Stimulated activated CD4-positive, alpha-beta T cell treated with anti-CD3 and anti-CD28 coated beads, Interleukin-2, amount 100 ng/mL, for 4 hours (primary cell): Measurements from ENCODE around the gene BCL2L13.
"Not testable (repeated sequence)": the region's sequence is repeated elsewhere in the genome, so short reads cannot be mapped to it uniquely, and the experiment has no call there.

ENCODE experiments used
- DNase-seq: peaks from one replicate; pipeline ENCODE4 v3.0.0-alpha.2; 2020; ENCODE audit warnings: low read depth

The BCL2L13 gene

DNA sequence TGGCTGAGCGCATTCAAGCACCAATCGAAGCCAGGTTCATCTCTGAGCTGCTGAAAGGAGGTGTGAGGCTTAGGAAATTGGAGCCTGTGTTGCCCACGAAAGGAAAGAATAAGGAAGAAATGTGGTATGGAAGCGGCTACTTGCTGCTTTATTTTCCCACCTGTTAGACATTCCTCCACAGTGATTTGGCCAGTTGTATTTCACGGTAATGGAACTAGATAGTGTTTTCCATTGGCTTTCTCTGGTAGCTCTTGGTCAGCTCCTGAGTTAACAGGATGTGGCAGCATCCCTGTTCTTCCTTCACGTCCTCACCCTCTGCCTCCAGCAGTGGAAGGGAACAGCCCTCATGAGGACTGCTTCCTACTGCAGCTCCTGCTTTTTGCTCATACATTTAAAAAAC is 91.0 kb downstream of the BCL2L13 start:
- DNase-seq, result no peak

DNA sequence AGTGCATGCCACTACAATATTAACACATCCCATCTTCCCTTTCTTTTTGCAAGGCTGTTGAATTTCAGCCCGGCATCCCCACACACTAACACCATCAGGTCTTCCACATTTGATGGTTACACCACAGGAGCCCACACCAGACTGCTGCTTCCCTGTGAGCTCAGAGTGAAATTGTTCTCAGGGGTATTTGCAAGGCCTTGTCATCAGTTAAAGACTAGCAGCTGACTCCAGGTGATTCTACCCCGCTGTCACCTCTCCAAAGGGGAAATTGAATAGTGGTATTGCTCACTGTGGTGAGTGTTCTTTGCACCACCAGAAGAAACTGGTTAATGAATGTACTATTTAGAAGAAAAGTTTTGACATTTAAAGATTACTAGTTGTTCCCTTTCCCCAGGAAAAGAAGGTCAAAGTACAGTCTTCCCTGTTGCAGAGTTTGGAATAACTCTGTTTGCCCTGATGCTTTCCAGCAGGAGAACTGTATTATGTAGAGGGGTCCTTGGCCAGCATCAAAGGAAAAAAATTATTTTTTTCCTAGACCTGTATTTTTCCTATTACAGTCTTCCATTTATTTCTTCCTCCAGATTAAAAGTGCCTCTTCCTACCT is 93.8 kb downstream of the BCL2L13 start:
- DNase-seq, result no peak

DNA sequence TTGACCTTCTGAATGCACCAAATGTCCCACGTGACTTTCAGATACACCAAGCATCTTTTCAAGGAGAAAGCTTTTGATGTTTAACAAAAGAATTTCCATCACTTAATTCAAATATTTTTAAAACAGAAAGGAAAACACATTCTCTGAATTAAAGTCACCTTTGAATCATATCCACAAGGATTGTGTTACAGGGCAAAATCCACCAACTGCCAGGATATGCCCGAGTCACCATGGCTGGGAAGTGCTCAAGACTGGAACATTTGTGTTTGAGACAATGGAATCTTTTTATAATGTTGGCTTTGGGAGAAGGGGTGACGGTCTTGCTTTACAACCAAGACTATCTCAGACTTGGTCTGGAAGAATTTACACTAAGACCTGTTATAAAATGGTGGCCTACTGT is 94.9 kb downstream of the BCL2L13 start:
- no peak for DNase-seq

DNA sequence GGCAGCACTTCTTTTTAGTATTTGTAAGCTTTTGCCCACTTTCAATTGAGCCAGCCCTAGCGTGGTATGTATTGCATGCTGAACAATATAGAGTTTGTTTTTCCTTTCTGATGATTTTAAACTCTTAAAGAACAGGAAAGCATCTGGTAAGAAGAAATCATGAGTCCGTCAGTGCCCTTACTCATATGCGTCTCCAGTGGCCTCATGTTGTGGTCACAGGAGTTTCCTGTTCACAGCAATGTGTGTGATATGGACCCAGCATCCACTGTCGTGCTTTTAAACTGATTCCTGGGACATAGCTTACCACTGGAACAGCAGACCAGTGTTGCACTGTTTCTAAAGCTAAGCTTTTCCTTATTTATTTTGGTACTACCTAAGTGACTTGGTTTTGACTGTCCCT is 95.6 kb downstream of the BCL2L13 start:
- no peak for DNase-seq

DNA sequence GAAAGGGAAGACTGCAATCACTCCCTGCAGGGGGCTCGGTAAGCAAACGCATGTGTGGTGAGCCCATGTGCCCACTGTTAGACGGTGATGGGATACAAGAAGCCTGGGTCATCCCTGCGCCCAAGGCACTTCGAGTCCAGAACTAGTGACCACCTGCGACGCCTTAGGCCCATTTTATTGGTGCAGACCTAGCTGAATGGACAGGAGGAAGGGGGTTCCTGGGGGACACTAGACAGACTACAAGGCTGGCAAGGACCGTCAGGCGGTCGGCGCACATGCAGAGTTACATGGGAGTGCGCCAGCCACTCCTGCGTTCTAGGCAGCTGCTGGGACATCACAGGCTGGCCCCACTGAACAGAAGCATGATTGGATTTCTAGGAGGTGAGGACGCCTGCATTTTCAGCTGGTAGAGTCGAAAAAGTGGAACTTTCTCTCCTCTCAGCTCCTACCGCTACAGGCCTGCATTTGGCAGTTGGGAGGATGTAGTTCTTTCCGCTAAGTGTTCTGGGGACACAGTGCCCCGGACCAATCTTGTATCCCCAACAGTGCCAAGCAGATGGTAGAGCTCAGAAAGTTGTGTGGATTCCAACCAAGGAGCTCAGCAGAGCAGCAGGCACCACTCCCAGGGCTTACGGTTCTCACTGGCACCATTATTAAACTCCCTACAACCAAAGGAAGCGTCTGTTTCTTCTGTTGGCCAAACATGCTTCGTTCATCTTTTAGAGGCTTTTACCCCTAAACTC is 100.0 kb downstream of the BCL2L13 start:
- DNase-seq, result no peak

DNA sequence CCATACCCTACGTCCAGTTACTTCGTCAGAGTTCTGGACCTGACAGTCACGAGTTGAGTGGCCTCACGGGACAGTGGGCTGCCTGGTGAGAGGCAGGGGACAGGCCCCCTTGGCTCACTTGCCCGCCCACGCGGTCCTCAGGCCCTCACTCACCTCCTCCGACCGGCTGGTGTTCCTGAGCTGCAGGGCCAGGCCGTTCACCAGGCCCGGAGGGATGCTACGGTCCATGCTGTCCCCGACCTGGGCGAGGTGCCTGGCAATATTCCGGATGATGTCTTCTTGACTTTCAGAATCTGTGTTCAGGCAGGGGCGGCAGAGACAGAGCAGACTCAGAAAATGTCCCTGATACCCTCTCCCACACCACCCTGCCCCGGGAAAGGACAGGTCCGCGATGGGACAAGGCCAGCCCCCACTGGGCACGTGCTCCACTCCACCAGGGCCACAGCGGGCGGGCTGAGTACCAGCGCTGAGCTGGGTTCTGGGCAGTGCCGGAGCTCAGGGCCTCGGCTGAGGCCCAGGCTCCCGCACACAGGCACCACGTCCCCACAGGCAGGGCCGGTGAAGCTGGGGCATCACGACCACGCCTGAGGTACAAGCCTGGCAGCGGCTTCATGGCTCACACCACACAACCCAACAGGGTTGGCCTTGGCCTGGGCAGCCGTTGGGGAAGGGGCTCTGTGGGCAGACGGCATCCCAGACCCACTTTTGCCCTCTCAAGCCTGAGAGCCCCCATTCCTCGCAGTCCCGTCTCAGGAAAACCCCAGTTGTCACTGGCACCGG is 100.8 kb downstream of the BCL2L13 start:
- DNase-seq, result no peak

DNA sequence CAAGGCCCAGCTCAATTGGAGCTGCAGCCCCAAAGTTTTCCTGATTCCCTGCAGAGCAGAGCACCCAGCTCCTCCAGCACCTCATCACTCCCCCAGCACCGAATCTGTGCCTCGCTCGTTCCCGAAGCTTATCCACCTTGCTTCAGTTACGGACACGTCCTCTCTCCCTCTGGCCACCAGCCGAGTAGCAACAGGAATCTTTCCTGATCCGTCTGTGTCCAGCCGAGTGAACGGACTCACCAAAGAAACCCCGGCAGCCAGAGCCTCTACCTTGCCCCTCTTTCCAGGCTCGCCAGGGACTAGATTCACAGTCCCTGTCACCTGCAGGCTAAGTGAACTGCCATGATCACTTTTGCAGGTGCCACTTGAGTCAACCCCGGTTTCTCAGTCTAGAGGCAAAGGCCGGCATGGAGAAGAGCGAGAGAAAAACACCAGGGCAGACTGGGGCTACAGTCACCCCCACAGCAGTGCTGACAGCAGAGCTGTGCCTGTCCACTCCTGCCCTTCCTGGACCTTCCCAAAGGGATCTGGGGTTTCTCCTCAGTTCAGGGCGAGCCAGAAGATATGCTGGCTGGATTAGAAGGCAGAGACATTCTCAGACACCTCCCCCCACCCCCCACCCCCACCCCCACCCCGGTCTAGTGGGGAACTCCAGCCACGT is 103.4 kb downstream of the BCL2L13 start:
- DNase-seq, result no peak

DNA sequence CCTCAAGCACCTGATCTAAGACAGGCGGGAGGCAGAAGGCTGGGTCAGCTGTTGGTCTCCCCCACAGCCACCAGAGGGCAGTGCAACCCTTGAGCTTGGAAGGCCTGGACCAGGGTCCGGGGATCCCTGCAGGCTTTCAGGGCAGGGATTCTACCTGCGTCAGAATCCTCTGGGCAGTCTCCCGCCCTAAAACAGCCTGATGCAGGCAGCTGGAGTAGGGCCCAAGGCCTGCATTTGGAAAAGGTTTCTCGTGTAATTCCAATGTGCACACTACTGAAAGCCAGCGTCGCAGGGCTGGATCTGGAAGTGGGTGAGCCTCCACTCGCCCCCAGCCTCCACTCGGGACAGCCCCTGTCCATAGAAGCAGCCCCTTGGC is 104.0 kb downstream of the BCL2L13 start:
- peak; percentile 41 for DNase-seq

DNA sequence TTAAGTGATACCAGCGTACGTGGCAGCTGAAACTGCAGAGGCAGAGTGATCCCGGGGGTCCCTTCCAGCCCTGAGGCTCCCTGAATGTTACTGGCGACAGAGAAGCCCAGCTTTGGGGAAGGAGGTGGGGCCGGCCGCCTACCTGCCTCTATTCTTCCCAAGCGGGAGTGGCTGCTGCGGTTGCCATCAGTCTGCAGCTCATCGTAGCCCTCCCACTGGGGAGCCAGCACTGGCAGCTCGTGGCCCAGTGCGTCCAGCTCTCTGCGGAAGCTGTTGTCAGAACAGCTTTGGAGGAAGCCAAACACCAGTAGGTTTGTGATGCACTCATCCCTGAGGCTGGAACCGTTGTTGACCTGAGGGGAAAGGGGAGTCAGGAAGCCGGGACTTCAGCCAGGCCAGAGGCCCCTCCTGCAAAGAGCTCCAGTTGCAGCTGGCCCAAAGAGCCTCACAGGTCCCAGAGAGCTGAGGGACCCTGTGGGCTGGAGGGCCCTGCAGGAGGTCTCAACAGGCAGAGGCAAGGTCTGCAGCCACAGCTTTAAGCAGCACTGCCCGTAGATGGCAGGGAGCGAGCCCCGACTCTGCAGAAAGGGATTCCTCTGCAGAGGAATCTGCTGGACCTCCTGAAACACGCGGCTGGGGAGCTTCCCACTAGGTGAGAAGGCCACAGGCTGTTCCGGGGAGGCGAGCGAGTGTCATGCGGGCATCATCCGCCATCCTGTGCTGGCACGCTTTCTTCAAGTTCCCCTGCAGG is 105.3 kb downstream of the BCL2L13 start:
- DNase-seq, result no peak

DNA sequence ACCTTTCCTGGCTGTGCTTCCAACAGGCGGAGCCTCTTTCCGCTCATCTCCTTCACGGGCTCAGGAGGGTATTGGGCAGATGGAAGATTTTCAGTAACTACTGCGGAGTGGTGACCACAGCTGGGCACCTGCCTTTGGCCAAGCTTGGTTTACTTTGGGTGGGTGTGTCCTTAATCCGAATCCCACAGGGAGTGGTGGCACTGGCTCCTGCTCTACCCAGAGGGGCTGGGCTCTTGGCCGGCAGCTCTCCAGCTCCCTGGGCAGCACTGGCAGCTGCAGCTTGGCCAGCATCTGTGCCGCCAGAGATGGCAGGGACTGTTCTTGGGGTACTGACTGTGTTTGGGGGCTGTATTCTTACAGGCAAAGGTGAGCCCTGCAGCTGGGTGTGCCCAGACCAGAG is 105.9 kb downstream of the BCL2L13 start:
- DNase-seq, result no peak

DNA sequence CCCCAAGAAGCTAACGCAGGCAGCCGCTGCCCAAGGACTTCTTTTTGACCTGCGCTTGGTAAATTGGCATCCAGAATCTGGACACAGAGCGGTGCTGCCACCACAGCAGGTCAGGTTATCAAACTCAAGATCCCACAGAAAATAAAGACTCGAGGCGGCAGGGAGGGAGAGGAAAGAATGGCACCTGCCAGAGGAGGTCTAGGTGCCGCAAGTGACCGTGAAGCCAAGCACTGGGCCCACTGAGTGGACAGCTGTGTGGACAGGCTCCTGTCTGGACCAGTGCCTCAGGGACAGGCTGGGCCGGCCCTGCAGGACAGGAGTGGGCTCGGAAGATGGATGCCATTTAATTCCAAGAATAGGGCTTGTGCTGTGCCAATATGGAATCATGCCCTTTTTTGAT is 108.4 kb downstream of the BCL2L13 start:
- no peak for DNase-seq

DNA sequence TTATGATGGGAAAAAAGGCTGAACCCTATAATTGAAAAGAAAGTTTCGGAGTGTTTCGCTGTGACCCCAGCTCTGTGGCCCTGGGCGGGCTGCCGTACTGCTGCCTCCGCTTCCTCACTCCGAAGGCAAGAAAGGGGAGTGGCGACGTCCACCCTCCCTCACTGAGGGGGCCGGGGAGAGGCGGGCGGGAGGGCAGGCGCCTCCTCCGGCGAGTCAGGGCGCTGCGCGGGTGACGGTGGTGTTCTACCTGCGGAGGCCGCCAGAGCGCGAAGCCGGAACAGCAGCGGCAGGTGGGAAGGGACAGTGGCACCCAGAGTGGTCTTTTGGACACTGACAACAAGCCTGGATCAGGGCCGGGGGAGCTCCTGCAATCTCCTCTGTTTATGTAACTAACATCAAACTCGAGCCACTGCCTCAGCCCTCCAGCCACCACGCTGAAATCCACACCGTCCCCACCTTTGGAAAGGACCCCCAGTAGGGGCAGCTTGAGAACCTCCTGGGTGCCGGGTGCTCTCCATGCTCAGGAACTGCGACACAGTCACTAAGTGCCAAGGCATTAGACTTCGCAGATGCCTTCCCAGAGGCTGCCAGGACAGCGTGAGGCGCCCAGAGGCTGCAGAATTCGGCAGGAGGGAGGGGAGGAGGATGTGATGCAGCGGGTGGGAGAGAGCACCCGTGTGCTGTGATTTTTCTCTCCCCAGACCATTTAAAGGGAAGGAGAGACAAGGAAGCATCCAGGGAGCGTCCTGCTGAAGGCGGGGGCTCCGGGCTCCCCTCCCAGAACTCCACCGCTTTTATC is 110.2 kb downstream of the BCL2L13 start:
- no peak for DNase-seq

DNA sequence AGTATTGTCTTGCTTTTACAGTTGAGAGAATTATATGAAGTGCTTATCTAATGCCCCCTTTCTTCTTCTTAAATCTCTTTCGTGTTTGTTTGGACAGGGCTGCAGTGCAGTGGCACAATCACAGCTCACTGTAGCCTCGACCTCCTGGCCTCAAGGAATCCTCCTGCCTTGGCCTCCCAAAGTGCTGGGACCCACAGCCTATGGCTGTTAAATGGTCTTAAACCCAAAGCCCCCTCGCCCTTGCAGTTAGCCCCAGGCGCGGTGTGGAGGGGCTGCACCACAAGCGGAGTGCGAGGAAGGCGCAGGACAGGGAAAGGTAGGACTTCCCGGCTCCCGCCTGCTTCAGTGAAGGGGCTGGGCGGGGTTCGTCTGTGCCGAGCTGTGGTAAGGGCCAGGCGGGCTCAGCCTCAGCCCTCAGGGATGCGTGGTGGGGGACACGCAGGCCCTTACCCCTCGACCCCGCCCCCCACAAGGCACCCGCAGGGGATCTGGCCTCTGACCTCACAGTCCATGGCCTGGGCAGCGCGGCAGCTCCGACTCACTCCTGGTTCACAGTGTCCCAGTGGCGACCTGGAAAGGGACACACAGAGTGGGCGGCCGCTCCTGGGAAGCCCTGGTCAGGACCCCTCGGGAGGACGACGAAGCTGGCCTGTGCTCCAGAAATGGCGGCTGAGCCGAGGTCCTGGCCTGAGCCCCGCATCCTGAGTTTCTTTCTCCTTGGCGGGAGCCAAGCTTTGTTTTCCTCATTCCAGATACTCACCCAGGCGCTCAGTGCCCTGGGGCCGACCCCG is 111.2 kb downstream of the BCL2L13 start:
- DNase-seq, result no peak

DNA sequence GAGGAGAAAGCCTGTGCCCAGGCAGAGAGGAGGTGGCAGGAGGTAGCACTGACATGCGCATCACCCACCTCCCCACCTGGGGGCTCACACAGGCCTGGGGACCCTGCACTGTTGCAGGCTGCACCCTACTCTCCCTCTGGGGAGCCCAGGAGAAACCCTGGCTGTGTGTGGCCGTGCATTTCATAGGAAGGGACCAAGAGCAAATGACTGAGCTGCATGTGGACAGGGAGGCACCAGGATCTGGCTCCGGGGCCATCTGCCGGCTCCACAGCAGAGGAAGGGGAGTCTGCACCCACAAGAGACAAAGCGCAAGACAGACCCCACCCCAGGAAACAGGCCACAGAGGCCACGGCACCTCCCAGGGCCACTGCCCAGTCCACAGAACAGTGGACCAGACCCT is 113.0 kb downstream of the BCL2L13 start:
- DNase-seq, result no peak

DNA sequence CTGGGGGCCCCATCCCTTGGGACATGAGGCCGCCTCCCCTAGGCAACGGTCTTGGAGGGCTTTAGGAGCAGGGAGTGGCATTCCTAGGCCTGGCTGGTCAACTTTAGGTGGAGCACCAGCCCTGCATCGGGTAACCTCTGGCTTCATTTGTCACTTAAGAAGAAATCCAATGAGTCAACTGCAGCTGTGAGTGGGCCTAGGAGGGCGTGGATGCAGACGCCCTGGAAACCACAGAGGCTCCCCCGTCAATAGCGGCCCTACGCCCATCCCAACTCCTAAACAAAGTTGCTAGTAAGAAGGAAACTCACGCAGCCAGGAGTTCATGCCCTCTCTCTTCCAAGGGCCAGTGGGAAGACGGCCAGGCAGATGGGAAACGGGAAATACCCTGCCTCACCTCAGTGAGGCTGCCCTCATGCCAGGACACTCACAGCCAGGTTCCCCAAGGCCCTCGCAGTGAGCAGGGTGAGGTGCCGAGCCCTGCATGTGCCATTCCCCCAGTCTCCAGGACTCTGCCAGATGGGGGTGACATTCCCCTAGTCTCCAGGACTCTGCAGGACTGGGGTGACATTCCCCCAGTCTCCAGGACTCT is 114.9 kb downstream of the BCL2L13 start:
- no peak for DNase-seq

DNA sequence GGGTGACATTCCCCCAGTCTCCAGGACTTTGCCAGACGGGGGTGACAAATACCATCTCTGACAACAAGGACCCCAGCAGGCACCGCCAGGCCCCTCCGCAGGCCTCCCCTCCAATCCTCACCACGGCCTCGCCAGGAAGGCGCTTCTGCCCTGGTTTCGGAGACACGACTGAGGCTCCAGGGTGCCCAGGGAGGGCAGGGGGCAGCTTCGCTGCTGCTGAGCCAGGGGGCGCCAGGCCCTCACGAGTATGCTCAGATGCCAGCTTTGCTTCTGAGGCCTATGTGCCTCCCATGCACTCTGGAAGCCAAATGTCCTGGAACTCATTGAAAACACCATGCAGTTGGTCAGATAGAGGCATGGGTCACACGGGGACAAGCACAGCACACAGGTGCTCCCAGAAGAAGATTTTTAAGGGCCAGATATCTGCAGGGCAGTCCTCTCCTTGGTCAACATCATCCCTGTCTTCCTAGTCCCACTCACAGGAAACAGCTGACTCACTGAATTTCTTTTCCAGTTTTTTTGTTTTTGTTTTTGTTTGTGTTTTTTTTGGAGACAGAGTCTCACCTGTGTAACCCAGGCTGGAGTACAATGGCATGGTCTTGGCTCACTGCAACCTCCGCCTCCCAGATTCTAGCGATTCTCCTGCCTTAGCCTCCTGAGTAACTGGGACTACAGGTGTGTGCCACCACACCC is 115.8 kb downstream of the BCL2L13 start:
- DNase-seq, result no peak

DNA sequence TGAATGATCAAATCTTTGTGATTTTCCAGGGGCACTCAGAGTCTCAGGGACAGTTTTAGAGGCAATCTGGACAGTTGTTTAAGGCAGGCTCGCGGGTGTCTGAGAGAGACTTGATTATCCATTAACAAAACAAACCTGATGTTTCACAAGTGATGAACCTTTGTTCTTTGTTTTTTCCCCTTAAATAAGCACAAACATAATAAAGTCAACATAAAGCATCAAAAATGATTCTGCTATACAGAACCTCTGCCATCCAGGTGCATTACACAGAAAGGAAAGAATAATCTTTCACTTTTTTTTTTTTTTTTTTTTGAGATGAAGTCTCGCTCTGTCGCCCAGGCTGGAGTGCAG is 122.6 kb downstream of the BCL2L13 start:
- no peak for DNase-seq

DNA sequence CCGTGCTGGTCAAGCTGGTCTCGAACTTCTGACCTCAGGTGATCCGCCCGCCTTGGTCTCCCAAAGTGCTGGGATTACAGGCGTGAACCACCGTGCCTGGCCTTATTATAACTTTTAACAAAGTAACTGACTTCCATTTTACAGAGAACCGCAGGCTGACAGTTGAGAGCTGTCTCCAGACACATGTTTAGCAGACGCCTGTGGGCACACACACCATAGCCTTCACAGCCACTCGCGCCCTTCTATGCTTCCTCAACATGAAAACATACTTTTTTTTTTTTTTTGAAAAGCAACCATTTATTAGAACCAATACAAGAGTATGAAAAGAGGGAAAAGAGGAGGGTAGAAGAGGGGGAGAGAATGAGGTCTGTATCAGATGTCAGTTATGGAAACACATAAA is 124.9 kb downstream of the BCL2L13 start:
- not testable (repeated sequence) for DNase-seq

DNA sequence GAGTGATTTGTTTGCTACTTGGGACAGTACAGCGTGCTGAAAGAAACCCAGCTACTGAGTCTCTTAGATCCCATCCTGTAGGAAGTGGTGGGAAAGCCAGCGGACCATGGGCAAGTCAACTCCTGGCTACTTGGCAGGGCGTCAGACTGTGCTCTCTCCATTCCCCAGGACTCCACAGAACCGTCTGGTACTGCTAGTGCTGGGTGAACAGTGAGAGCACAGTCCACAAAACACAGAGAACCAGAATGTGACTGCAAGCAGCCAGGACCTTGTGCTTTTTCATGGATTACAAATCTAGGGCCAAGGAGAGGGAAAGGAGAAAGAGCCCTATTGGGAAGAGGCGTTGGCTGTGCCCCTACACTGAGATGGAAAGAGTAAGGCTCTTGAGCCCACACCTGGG is 125.5 kb downstream of the BCL2L13 start:
- no peak for DNase-seq
